Esophagus muscularis mucosa (tissue), 4 donors: ENCODE data around the gene DDX27. TPM values are rescaled to one million over a fixed set of nuclear protein-coding genes. Genes with fewer than 3 reads are reported as not detected.

ENCODE experiments used
- DNase-seq: peaks from one replicate; pipeline ENCODE4 v3.0.0-alpha.2; 2017; ENCODE audit errors: extremely low spot score
- H3K27ac ChIP-seq, 4 donors: fragments of 200-600 bp; sonication (generic); replicated peaks in 1 of 4; 1 replicate in 3 of 4; 2 replicates in 1 of 4; pipeline ENCODE4 v1.5.1; 2016 to 2019; ENCODE audit warnings: mild to moderate bottlenecking in 1 of 4
- H3K27me3 ChIP-seq, 4 donors: fragments of 200-600 bp; sonication (generic); one replicate each; pipeline versions ENCODE4 v1.5.1 to v1.6.0; 2016 to 2019
- H3K36me3 ChIP-seq, 4 donors: fragments of 200-600 bp; sonication (generic); one replicate each; pipeline ENCODE4 v1.5.1; 2016 to 2019
- H3K4me1 ChIP-seq, 4 donors: fragments of 200-600 bp; sonication (generic); one replicate each; pipeline ENCODE4 v1.5.1; 2016 to 2019
- H3K4me3 ChIP-seq, 4 donors: fragments of 200-600 bp; sonication (generic); 1 replicate in 2 of 4; 2 replicates in 2 of 4; pipeline ENCODE4 v1.5.1; 2016 to 2019; ENCODE audit warnings: mild to moderate bottlenecking in 4 of 4, moderate library complexity in 1 of 4
- H3K9me3 ChIP-seq, 4 donors: fragments of 200-600 bp; sonication (generic); 1 replicate in 3 of 4; 2 replicates in 1 of 4; pipeline ENCODE4 v1.5.1; 2016 to 2019
- CTCF ChIP-seq, 3 experiments: fragments of 200-600 bp in 2 of 3; fragments of 450-650 bp in 1 of 3; sonication (generic) in 2 of 3; IDR thresholded peaks; one replicate each; pipeline ENCODE4 v1.5.1; 2017 to 2019; ENCODE audit warnings: antibody characterized with exemption in 3 of 3, mild to moderate bottlenecking in 2 of 3, moderate library complexity in 1 of 3
- EP300 ChIP-seq: sonication (generic); formaldehyde crosslinking; IDR thresholded peaks from one replicate; pipeline ENCODE4 v1.6.1; 2017; ENCODE audit warnings: antibody characterized with exemption
- POLR2A ChIP-seq: fragments of 450-650 bp; IDR thresholded peaks from one replicate; pipeline ENCODE4 v1.6.1; 2017; ENCODE audit warnings: antibody characterized with exemption, moderate library complexity, mild to moderate bottlenecking, low read depth
- POLR2AphosphoS5 ChIP-seq, 2 donors: sonication (generic); formaldehyde crosslinking; IDR thresholded peaks; one replicate each; pipeline ENCODE4 v1.6.1; 2017; ENCODE audit warnings: antibody characterized with exemption in 2 of 2
- WGBS: methylation state at CpG from one replicate; pipeline ENCODE4 v1.1.5; 2018; 5-methylcytosine and 5-hydroxymethylcytosine counted together
- intact Hi-C: fragments of 100-400 bp; cut with DNase I; formaldehyde crosslinking; loops from one replicate; pipeline ENCODE4 v1.15.1; 2023
- total RNA-seq, 4 donors: library from RNA; depleted of rRNA; stranded (reverse); fragments of >200 nt; gene quantifications; one replicate each; pipeline versions ENCODE4 v1.1.0 to v1.2.1, GENCODE V29; 2016

The DDX27 gene
- total RNA-seq, 4 donors from 2014 or later: 25.7 to 35.0 (median 30.2) TPM

DNA sequence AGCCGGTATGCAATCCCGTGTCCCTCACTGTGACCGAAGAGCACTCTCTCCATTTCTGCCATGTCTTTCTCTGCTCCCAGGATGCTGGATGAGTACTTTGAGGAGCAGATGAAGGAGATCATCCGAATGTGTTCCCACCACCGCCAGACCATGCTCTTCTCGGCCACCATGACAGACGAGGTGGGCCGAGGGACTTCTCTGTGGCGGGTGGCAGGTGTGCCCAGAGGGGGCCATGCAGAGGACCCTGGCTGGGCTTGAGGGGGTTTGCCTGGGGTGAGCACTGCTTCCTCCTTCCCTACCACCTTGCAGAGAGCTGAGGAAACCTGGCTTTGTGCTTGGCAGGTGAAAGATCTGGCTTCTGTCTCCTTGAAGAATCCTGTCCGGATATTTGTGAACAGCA is 14.0 kb downstream of the DDX27 start:
- no peaks in the 10 kb centered on the region for H3K4me1 ChIP-seq
- no peak overlapping the region for H3K4me3 ChIP-seq
- H3K27me3 ChIP-seq: no peaks in the 10 kb centered on the region
- peaks cover 82 to 100% (median 98%) of the 10 kb centered on the region in 4 donors for H3K36me3 ChIP-seq
- no peak for DNase-seq
- TF ChIP-seq CTCF (IDR thresholded peaks at IDR 0.05) (no peak), POLR2AphosphoS5 (IDR thresholded peaks at IDR 0.05) (no peak), EP300 (no peak)
- no peaks in the 10 kb centered on the region for H3K9me3 ChIP-seq
- intact Hi-C loops: no loop called here
- no peak overlapping the region for H3K27ac ChIP-seq
- WGBS: 90% methylated on average over 5 of the region's 10 CpGs

DNA sequence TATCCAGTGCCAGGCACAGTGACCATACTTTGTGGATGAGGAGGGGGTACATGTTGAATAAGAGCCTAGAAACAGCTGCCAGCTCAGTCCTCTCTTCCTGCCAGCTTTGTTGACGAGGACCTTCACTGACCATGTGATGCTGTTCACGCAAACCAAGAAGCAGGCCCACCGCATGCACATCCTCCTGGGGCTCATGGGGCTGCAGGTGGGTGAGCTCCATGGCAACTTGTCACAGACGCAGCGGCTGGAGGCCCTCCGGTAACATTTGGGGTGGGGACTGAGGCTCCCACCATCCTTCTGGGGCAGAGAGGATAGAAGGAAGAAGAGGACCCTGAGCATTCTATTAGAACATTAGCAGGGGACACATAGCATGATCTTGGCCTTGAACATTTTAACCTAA is 15.6 kb downstream of the DDX27 start:
- no CpG with 5 or more reads among the region's 6 CpGs for WGBS
- H3K36me3 ChIP-seq: peaks cover 87 to 100% (median 98%) of the 10 kb centered on the region in 4 donors

DNA sequence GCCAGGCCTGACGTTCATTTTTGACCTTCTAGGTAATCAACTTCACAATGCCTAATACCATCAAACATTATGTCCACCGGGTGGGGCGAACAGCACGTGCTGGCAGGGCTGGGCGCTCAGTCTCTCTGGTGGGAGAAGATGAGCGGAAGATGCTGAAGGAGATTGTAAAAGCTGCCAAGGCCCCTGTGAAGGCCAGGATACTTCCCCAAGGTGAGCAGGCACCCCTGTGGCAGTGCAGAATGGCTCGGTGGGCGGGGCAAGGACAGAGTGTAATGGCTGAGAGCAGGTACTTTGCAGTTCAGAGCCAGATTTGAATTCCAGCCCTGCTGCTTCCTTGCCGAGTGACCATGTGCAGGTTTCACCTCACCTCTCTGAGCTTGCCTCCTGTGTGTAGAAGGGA is 17.1 kb downstream of the DDX27 start:
- H3K27me3 ChIP-seq: no peaks in the 10 kb centered on the region
- DNase-seq: no peak
- H3K36me3 ChIP-seq: peaks cover 84 to 100% (median 97%) of the 10 kb centered on the region in 4 donors
- no peaks in the 10 kb centered on the region for H3K4me1 ChIP-seq
- no peaks in the 10 kb centered on the region for H3K9me3 ChIP-seq
- no peak overlapping the region for H3K27ac ChIP-seq
- no peak for TF ChIP-seq EP300
- WGBS: 93% methylated on average over 9 of the region's 9 CpGs
- H3K4me3 ChIP-seq: no peak overlapping the region
- intact Hi-C loops: no loop called here

More for the DNA sequence above, 15.6 kb downstream of the DDX27 start:
- Histone ChIP-seq H3K27ac (no peak overlapping the region), H3K9me3 (no peaks in the 10 kb centered on the region), H3K27me3 (no peaks in the 10 kb centered on the region), H3K4me3 (no peak overlapping the region), H3K4me1 (no peaks in the 10 kb centered on the region)
- intact Hi-C loops: no loop called here
- TF ChIP-seq POLR2A: no peak
- TF ChIP-seq POLR2AphosphoS5 (IDR thresholded peaks at IDR 0.05): no peak
- no peak for DNase-seq

DNA sequence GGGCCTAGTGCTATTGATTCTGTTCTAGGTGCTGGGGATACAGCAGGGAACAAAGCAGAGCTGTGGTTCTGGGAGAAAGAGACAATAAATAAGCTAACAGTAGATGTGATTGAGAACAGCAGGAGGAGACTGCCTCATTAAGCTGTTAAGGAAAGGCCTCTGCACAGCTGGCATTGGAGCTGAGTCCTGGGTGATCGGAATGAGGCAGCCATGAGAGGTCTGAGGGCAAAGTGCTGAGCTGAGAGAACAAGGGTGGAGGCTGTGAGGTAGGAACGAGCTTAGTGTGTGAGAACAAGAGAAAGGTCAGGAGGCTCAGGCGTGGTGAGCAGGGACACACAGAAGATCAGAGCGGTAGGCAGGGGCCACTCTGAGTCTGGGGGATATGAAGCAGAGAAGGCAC is 18.3 kb downstream of the DDX27 start:
- H3K4me1 ChIP-seq: no peaks in the 10 kb centered on the region
- H3K36me3 ChIP-seq: peaks cover 84 to 100% (median 97%) of the 10 kb centered on the region in 4 donors
- DNase-seq: no peak
- H3K27me3 ChIP-seq: no peaks in the 10 kb centered on the region
- TF ChIP-seq CTCF (IDR thresholded peaks at IDR 0.05) (no peak), EP300 (no peak), POLR2AphosphoS5 (IDR thresholded peaks at IDR 0.05) (no peak), POLR2A (no peak)
- no peak overlapping the region for H3K4me3 ChIP-seq
- H3K9me3 ChIP-seq: no peaks in the 10 kb centered on the region
- H3K27ac ChIP-seq: no peak overlapping the region
- WGBS: 90% methylated on average over 4 of the region's 4 CpGs
- intact Hi-C loops: no loop called here

- Histone ChIP-seq H3K9me3 (no peaks in the 10 kb centered on the region), H3K4me3 (no peak overlapping the region), H3K4me1 (peaks cover 15 to 26% (median 17%) of the 10 kb centered on the region in 4 donors), H3K27me3 (no peaks in the 10 kb centered on the region), H3K27ac (peak overlapping the region; percentile 1 to 63 (median 42)), H3K36me3 (peaks cover 56 to 100% (median 93%) of the 10 kb centered on the region in 4 donors)
- TF ChIP-seq EP300 (no peak), CTCF (IDR thresholded peaks at IDR 0.05) (peak; percentile 51 to 70 (median 67)), POLR2AphosphoS5 (IDR thresholded peaks at IDR 0.05) (peak in 1 of 2 donors; percentile 6)
- 28% methylated on average over 3 of the region's 3 CpGs for WGBS
- no peak for DNase-seq
- intact Hi-C loops: loop anchor here (2.0 kb wide), 1 partner anchor 79 kb away; no protein-coding TSS in a partner anchor
These were observed 26.9 kb downstream of the DDX27 start for GRCh38 chr20:49245921-49246740.
